PC-9 (cell line): ENCODE results near the gene NEBL.

Experiments used
- EZH2 ChIP-seq: fragments of 200-600 bp; sonication (generic); IDR thresholded peaks from 2 replicates; pipeline ENCODE4 v1.8.0; 2017; ENCODE audit warnings: antibody characterized with exemption, low read depth
- TF ChIP-seq, protein P1 (sequence below): fragments of 200-600 bp; sonication (generic); conservative IDR thresholded peaks from 2 replicates; pipeline ENCODE4 v1.6.1; 2017; ENCODE audit warnings: mixed run types, antibody characterized with exemption, mild to moderate bottlenecking, moderate library complexity

DNA sequence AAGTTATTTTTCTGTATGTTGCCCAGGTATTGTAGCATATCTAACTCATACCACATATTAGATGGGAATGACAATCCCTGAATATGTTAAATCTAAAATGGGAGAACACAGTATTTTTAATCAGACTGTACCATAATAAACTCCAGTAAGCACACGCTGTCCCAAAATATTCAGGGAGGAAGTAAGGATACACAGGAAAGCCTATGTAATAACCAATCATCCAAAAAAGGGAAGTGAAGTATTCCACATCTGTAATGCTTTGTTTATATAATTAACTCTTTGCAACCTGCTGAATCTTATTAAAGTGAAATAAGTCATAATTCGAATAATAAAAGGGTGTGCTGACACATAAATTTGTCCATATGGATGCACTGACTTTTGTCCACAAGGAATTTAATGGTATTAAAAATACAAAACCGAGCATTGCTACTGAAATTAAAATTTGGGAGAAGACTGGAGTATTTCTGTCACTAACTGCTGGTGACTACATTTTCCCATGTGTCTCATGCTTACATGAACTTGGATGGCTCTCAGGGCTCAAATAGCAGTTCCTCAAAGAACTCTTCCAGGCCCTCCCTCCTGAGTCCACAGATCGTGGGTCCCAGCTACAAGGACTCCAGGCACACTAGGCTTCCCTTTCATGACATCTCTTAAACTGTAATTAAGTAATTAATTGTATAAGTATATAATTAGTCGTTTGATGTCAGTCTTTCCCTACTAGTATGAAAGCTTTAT, 120.6 kb downstream of the NEBL start:
- TF ChIP-seq, protein P1, sequence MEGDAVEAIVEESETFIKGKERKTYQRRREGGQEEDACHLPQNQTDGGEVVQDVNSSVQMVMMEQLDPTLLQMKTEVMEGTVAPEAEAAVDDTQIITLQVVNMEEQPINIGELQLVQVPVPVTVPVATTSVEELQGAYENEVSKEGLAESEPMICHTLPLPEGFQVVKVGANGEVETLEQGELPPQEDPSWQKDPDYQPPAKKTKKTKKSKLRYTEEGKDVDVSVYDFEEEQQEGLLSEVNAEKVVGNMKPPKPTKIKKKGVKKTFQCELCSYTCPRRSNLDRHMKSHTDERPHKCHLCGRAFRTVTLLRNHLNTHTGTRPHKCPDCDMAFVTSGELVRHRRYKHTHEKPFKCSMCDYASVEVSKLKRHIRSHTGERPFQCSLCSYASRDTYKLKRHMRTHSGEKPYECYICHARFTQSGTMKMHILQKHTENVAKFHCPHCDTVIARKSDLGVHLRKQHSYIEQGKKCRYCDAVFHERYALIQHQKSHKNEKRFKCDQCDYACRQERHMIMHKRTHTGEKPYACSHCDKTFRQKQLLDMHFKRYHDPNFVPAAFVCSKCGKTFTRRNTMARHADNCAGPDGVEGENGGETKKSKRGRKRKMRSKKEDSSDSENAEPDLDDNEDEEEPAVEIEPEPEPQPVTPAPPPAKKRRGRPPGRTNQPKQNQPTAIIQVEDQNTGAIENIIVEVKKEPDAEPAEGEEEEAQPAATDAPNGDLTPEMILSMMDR: no peak
- TF ChIP-seq EZH2: no peak
